GM19023 (cell line): ENCODE data around the gene PDK4.

Experiments used
- ATAC-seq: cut with Tn5 transposase; IDR thresholded peaks from one replicate; pipeline ENCODE4 v1.9.1; 2021; ENCODE audit warnings: mild to moderate bottlenecking, moderate library complexity; ENCODE audit not compliant: unreplicated experiment

PDK4 gene

GRCh38 chr7:95535662-95536061, 60.7 kb downstream of the PDK4 start:
- ATAC-seq: no peak

- no peak for ATAC-seq
Observed at GRCh38 chr7:95534796-95535195, 61.5 kb downstream of the PDK4 start.
